Progenitor cell of endocrine pancreas (in vitro differentiated cells): Measurements from ENCODE around the gene EVI2B. TPM values are rescaled to one million over a fixed set of nuclear protein-coding genes. Genes with fewer than 3 reads are reported as not detected.

ENCODE experiments used
- DNase-seq: peaks from one replicate; pipeline ENCODE4 v3.0.0; 2021; ENCODE audit warnings: low spot score; ENCODE audit not compliant: unreplicated experiment
- H3K27ac Mint-ChIP-seq: 2 replicates; pipeline ENCODE4 v1.8.0; 2021; ENCODE audit warnings: mild to moderate bottlenecking, moderate library complexity, mixed read lengths
- H3K27me3 Mint-ChIP-seq: 2 replicates; pipeline ENCODE4 v1.8.0; 2021; ENCODE audit warnings: mixed read lengths
- H3K36me3 Mint-ChIP-seq: 2 replicates; pipeline ENCODE4 v1.8.0; 2022; ENCODE audit warnings: mixed read lengths; ENCODE audit not compliant: insufficient read depth
- H3K4me1 Mint-ChIP-seq: 2 replicates; pipeline ENCODE4 v1.8.0; 2021; ENCODE audit warnings: low read depth, mixed read lengths
- H3K4me3 Mint-ChIP-seq: 2 replicates; pipeline ENCODE4 v1.8.0; 2021; ENCODE audit warnings: low read depth, mild to moderate bottlenecking, moderate library complexity, mixed read lengths
- H3K9me3 Mint-ChIP-seq: 2 replicates; pipeline ENCODE4 v1.8.0; 2021; ENCODE audit warnings: low read depth, mixed read lengths
- total RNA-seq: library from RNA; stranded (reverse); gene quantifications from 2 replicates; pipeline ENCODE4 v1.2.1, GENCODE V29; 2021
- TF ChIP-seq, protein P1 (sequence below): fragments of 200-600 bp; sonication (generic); IDR thresholded peaks from one replicate; pipeline ENCODE4 v1.5.0; 2021; ENCODE audit warnings: antibody characterized with exemption, mild to moderate bottlenecking; ENCODE audit not compliant: unreplicated experiment

Gene EVI2B
- total RNA-seq, 1 donor from 2014 or later: not detected

GRCh38 chr17:31256936-31257335 lies 56.9 kb downstream of the EVI2B start:
- Mint-ChIP-seq H3K36me3 (peaks cover 7% of the 10 kb centered on the region), H3K27ac (no peak overlapping the region), H3K4me1 (no peaks in the 10 kb centered on the region), H3K9me3 (no peaks in the 10 kb centered on the region), H3K4me3 (no peak overlapping the region), H3K27me3 (no peaks in the 10 kb centered on the region)
- TF ChIP-seq, protein P1, sequence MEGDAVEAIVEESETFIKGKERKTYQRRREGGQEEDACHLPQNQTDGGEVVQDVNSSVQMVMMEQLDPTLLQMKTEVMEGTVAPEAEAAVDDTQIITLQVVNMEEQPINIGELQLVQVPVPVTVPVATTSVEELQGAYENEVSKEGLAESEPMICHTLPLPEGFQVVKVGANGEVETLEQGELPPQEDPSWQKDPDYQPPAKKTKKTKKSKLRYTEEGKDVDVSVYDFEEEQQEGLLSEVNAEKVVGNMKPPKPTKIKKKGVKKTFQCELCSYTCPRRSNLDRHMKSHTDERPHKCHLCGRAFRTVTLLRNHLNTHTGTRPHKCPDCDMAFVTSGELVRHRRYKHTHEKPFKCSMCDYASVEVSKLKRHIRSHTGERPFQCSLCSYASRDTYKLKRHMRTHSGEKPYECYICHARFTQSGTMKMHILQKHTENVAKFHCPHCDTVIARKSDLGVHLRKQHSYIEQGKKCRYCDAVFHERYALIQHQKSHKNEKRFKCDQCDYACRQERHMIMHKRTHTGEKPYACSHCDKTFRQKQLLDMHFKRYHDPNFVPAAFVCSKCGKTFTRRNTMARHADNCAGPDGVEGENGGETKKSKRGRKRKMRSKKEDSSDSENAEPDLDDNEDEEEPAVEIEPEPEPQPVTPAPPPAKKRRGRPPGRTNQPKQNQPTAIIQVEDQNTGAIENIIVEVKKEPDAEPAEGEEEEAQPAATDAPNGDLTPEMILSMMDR: no peak
- DNase-seq: no peak

DNA sequence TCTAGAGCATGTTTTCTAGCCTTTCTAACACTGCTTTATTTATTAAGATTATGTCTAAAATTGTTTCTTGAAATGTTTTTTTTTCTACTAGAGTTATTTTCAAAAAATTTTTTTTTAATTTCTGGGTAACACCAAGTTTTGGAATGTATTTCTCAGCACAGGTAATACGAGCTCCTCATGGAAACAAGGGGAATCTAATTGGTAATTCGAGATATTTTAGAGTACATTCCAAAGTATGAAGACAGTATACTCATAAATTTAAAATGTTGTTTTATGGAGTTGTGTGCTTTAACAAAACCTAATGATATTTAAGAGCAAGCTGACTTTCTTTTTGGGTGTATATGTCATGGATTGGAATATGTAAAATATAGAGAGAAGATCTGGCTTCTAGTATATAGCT lies 59.2 kb downstream of the EVI2B start:
- no peak for DNase-seq
- H3K4me1 Mint-ChIP-seq: no peaks in the 10 kb centered on the region
- H3K36me3 Mint-ChIP-seq: peaks cover under 1% of the 10 kb centered on the region
- H3K4me3 Mint-ChIP-seq: no peak overlapping the region
- no peaks in the 10 kb centered on the region for H3K27me3 Mint-ChIP-seq
- TF ChIP-seq, protein P1: no peak
- H3K9me3 Mint-ChIP-seq: no peaks in the 10 kb centered on the region
- no peak overlapping the region for H3K27ac Mint-ChIP-seq

Other genes starting within 250 kb of the EVI2B start
- 82.5 and 90.7 TPM in 2 replicates for gene NF1, start 219.1 kb downstream of the EVI2B start, total RNA-seq
- gene OMG, start 16.8 kb downstream of the EVI2B start, total RNA-seq: not detected in 2 replicates
- gene EVI2A, start 7.6 kb upstream of the EVI2B start, total RNA-seq: not detected in 2 replicates
- gene RAB11FIP4, start 77.6 kb upstream of the EVI2B start, total RNA-seq: 65.5 and 66.1 TPM in 2 replicates